Measurements from ENCODE around the gene KCNH2.
A peak's percentile ranks its signal among the peaks of the same experiment; 100 is the strongest.

The KCNH2 gene

GRCh38 chr7:150959739-150960734, 18.1 kb downstream of the KCNH2 start:
- no peak for DNase-seq (ENCODE audit: low spot score)

DNA sequence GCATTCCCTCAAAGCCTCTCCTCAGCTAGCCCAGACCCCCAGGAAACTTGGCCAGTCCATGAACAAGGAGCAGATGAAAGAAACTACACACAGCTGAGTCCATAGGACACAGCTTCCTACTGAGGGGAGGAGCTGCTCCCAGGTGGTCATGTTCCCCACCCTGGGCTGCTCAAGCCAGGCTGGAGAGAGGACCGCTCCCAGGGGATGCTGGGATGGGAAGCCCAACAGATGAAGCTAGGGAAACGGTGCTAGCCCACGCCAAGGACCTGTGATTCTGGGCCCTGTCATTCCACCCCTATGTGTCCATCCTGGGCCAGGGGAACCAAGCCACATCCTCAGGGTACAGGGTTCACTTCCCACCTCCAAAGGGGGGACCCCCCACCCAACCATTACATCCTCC, 19.0 kb downstream of the KCNH2 start:
- no peak for DNase-seq (ENCODE audit: low spot score)

GRCh38 chr7:150958597-150958996, 19.5 kb downstream of the KCNH2 start:
- no peak for DNase-seq (ENCODE audit: low spot score)

GRCh38 chr7:150958062-150958552, 20.0 kb downstream of the KCNH2 start:
- DNase-seq (ENCODE audit: low spot score) = no peak

- no peak for DNase-seq (ENCODE audit: low spot score)
Observed at GRCh38 chr7:150957133-150958020, 20.7 kb downstream of the KCNH2 start.

- DNase-seq (ENCODE audit: low spot score) = no peak
Observed at GRCh38 chr7:150956395-150957132, 21.6 kb downstream of the KCNH2 start.

DNA sequence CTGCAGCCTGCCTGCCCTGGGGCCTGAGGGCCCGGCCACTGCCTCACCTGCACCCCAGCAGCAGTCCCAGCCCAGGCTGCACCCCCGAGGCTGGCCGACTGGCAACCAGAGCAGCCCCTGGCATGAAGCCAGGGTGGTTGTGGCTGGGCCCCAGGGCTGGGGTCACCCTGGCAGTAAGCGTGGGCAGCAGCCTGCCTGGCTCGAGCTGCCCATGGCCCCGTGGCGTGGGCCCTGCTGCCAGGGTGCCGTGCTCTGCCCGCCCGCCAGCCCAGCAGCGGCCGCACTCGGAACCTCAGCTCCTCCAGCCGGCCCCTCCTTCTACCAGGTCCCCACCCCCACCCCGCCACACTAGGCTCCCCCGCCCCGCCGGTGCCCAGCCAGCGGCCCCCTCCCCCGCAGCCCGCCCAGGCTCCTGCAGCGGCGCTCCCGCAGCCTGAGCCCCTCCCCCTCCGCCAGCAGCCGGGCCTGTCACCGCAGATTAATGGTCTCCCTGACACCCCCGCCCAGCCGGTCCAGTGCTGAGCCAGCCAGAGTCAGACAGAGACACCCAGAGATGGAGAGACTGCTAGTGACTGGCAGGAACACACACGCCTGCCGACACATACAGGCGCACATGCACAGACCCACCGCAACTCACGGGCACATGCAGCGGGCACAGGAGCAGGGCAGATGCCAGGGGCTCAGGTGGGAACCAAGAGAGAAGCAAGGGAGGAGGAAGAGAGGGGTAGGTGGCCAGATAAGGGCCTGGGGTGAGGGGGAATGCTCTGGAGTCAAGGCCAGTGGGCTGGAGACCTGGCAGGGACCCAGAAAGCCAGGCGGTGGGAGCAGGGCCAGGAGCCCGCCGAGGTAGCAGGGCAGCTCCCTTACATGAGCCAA, 22.4 kb downstream of the KCNH2 start:
- peak; percentile 76 for DNase-seq (ENCODE audit: low spot score)

- no peak for DNase-seq (ENCODE audit: low spot score)
Observed at GRCh38 chr7:150954986-150955518, 23.1 kb downstream of the KCNH2 start.

DNA sequence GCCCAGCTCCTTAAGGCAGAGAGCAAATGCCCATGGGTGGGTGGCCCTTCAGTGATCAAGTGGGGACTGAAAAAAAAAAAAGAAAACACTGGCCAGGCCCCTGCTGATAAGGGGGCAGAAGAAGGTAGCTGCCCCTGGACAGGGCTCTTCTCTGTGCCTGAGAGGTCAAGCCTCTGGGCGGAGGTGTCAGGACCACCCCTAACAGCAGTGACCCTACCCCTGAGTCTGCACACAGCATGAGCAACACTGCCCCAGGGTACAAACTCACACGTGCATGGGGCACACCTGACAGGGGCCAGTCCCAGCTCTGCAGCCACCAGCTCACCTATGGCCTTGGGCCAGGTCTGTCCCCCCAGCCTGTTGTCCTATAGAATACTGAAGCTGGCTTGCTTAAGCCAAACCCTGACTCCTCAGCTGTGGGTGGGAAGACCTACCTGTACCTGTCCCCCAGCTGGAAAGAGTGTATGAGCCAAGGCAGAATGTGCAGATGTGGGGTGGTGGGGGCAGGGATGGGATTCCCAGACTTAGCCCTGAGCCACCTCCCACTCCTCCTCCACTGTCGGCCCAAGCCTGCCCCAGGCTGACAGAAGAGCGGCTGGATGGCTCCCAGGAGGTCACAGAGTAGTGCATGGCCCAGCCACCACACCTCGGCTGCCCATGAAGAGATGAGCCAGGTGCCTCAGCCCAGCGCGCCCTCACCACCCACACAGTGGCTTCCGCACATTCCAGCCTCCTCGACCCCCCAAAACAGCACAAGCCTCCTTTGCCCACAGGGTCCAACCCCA, 23.7 kb downstream of the KCNH2 start:
- no peak for DNase-seq (ENCODE audit: low spot score)

DNA sequence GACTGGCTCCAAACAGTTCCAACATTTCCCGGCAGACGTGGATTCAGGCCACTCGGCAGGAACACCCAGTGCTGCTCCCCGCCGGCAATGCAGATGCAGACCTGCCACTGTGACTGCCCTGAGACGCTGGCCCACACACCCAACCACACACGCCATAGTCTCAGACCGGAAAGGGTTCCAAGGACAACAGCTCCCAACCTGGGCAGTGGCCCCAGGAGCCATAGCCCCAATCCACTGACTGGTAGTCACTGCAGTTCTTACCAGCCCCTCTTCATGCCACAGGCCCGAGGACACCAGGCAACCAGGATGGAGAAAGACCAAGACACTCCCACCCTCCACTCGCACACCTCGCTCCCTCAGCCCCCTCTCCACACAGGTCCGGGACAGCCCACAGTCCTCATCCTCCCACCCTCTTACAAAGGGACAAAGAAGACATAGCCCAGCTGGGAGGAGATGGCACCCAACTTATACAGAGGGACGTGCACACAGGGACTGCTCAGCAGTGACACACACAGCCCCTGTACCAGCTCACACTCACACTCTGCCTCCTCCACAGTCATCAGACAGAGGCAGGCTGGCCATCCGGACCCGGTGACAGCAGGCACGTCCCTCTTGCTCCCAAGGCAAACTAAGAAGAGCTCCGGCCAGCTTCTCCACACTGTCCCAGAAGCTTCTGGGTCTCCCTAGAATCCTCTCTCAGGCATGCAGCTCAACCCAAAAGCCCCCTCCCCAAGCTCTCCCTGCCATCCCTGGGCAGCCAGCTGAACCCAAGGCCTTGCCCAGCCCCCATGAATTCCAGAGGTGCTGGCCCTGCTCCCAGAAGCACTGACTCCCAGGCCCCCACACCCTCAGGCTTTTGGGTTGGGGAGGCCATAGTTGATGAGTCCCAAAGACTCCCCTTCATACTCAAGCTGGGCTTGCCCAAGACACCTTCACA, 24.8 kb downstream of the KCNH2 start:
- no peak for DNase-seq (ENCODE audit: low spot score)

GRCh38 chr7:150952331-150953050, 25.6 kb downstream of the KCNH2 start:
- DNase-seq (ENCODE audit: low spot score) = no peak

- no peak for DNase-seq (ENCODE audit: low spot score)
Observed at GRCh38 chr7:150951521-150951920, 26.6 kb downstream of the KCNH2 start.

- DNase-seq (ENCODE audit: low spot score) = no peak
Observed at GRCh38 chr7:150951181-150951520, 27.0 kb downstream of the KCNH2 start.

DNA sequence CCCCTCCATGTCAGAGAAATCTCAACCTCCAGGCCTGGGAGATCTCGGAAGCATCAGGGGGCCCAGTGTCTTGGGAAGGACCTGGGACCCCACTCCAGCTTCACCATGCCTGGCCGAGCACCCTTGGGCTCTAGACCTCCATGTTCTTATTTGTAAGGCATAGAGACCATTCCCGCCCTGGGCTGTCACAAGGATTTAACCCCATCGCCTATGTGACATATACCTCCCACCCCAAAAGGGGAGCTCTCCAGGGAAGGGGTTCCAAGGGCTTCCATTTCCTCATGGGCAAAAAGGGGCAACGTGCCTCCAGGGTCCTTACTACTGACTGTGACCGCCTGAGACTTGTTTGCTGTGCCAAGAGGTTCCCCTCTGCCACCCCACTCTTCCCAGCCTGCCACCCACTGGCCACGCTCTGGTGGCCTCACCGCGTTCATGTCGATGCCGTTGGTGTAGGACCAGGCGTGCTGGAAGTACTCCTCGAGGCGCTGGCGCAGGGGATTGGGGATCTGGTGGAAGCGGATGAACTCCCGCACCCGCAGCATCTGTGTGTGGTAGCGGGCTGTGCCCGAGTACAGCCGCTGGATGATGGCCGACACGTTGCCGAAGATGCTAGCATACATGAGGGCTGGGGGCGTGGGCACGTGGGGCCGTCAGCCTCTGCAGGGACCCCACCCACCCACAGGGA, 27.5 kb downstream of the KCNH2 start:
- peak; percentile 41 for DNase-seq (ENCODE audit: low spot score)

DNA sequence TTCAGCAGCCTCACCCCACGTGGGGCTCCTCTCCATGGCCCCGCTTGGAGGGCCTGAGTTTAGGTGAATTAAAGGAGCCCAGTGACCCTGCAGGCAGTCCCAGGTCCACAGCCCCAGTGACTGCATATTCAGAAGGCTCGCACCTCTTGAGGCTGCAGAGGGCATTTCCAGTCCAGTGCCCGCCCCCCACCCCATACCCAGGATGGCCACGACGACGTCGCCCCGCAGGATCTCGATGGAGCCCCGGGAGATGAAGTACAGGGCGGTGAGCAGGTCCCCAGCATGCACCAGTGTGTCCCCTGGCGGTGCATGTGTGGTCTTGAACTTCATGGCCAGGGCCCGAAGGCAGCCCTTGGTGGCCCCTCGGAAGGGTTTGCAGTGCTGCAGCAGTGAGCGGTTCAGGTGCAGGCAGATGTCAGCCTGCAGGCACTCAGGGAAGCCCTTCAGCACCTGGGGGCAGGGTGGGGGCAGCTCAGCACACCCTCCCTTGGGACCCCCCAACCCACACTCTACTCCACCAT, 28.1 kb downstream of the KCNH2 start:
- peak; percentile 46 for DNase-seq (ENCODE audit: low spot score)

DNA sequence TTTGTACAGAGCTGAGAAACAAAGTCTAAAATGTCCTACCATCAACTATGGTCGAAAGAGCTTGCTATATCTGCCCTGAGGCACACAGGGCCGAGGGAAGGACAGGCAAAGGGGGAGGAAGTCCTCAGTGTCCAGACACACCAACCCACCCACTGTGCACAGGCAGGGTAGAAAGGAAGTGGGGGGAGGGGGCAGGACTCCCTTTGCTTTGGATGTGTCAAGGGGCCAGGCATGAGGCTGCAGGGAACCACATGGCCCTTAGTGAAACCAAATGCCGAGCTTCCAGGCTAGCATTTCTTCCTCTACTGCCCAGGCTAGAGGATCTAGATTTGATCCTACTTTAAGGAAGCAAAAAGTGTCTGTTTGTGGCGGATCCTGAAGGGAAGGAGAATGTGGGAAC, 28.6 kb downstream of the KCNH2 start:
- peak; percentile 50 for DNase-seq (ENCODE audit: low spot score)

DNA sequence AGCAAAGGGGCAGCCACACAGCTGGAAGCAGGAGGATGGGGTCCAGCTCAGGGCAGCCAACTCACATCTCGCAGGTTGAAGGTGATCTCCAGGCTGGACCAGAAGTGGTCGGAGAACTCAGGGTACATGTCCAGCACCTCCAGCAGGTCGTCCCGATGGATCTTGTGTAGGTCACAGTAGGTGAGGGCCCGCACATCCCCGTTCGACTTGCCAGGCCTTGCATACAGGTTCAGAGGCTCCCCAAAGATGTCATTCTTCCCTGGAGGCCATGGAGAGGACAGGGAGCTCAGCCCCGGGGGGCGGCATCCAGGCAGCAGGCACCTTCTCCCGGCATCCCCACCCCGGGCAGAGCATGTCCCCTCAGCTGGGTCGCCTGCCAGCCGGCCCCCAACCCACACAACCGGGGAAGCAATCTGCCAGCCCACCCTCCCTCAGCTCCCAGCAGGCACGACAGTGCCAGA, 29.3 kb downstream of the KCNH2 start:
- peak; percentile 39 for DNase-seq (ENCODE audit: low spot score)

All from ecto neural progenitor cell (in vitro differentiated cells).